D721Med (cell line): ENCODE measurements around the gene SPC24.
"Not testable (repeated sequence)": the region's sequence is repeated elsewhere in the genome, so short reads cannot be mapped to it uniquely, and the experiment has no call there.

Experiments used
- DNase-seq: peaks from one replicate; pipeline ENCODE4 v3.0.0; 2011; ENCODE audit warnings: low spot score; ENCODE audit not compliant: insufficient read length
- FAIRE-seq: peaks from 2 replicates; lab custom pipeline; 2011; peaks lifted over from hg19 to GRCh38; lab: Jason Lieb, UNC
- TF ChIP-seq, protein P1 (sequence below): IDR thresholded peaks from 2 replicates; pipeline ENCODE4 v1.5.1; 2012; ENCODE audit warnings: mild to moderate bottlenecking, control low read depth; ENCODE audit not compliant: insufficient read depth; ENCODE audit errors: missing control alignments

The SPC24 gene

DNA sequence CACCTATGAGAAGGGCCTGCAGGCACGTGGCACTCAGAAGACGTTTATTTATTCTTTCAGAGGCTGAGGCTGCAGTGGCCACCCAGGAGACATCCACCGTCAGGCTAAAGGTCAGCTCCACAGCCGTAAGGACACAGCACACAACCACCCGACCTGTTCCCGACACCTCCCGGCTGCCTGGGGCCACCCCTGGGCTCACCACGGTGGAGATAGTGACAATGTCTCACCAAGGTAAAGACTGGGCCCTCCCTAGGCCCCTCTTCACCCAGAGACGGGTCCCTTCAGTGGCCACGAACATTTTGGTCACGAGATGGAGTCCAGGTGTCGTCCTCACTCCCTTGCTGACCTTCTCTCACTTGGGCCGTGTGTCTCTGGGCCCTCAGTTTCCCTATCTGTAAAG, 32.5 kb downstream of the SPC24 start:
- TF ChIP-seq, protein P1, sequence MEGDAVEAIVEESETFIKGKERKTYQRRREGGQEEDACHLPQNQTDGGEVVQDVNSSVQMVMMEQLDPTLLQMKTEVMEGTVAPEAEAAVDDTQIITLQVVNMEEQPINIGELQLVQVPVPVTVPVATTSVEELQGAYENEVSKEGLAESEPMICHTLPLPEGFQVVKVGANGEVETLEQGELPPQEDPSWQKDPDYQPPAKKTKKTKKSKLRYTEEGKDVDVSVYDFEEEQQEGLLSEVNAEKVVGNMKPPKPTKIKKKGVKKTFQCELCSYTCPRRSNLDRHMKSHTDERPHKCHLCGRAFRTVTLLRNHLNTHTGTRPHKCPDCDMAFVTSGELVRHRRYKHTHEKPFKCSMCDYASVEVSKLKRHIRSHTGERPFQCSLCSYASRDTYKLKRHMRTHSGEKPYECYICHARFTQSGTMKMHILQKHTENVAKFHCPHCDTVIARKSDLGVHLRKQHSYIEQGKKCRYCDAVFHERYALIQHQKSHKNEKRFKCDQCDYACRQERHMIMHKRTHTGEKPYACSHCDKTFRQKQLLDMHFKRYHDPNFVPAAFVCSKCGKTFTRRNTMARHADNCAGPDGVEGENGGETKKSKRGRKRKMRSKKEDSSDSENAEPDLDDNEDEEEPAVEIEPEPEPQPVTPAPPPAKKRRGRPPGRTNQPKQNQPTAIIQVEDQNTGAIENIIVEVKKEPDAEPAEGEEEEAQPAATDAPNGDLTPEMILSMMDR = no peak
- no peak for FAIRE-seq
- no peak for DNase-seq

DNA sequence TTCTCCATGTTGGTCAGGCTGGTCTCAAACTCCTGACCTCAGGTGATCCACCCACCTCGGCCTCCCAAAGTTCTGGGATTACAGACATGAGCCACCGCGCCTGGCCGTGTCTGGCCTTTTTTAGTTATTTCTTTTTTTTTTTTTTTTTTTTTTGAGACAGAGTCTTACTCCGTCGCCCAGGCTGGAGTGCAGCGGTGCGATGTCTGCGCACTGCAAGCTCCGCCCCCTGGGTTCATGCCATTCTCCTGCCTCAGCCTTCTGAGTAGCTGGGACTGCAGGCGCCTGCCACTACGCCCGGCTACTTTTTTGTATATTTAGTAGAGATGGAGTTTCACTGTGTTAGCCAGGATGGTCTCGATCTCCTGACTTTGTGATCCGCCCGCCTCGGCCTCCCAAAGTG, 33.6 kb downstream of the SPC24 start:
- not testable (repeated sequence) for FAIRE-seq, DNase-seq

DNA sequence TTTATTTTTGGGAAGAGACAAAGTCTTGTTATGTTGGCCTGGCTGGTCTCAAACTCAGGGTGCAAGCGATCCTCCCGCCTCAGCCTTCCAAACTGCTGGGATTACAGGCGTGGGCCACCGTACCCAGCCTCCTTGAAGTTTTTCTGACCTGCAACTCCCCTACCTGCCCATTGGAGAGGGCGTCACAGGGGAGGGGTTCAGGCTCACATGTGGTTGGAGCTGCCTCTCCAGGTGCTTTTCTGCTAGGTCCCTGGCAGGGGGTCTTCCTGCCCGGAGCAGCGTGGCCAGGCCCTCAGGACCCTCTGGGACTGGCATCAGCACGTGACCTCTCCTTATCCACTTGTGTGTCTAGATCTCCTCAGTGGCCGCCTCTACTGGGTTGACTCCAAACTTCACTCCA, 39.1 kb downstream of the SPC24 start:
- no peak for DNase-seq
- TF ChIP-seq, protein P1 = no peak
- FAIRE-seq = no peak

DNA sequence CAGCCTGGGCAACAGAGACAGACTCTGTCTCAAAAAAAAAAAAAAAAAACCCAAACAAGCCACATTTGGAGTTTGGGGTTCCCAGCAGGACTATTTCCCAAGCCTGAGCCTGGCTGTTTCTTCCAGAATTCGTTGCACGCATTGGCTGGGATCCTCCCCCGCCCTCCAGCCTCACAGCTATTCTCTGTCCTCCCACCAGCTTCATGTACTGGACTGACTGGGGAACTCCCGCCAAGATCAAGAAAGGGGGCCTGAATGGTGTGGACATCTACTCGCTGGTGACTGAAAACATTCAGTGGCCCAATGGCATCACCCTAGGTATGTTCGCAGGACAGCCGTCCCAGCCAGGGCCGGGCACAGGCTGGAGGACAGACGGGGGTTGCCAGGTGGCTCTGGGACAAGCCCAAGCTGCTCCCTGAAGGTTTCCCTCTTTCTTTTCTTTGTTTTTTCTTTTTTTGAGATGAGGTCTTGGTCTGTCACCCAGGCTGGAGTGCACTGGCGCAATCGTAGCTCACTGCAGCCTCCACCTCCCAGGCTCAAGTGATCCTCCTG, 39.6 kb downstream of the SPC24 start:
- DNase-seq (no peak), FAIRE-seq (no peak)
- TF ChIP-seq, protein P1 = no peak

DNA sequence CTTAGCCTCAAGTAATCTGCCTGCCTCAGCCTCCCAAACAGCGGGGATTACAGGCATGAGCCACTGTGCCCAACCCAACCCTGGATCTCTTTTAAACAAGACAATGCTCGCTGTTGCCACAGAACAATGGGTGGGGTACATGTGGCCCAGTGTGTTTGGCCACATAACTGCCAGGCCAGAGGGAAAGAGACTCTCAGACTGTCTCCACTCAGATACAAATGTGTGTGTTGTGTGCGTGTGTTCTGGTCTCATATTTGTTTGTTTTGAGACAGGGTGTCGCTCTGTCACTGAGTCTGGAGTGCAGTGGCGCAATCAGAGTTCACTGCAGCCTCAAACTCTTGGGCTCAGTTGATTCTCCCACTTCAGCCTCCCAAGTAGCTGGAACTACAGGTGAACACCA, 40.5 kb downstream of the SPC24 start:
- DNase-seq (no peak), FAIRE-seq (no peak)
- TF ChIP-seq, protein P1 = no peak

DNA sequence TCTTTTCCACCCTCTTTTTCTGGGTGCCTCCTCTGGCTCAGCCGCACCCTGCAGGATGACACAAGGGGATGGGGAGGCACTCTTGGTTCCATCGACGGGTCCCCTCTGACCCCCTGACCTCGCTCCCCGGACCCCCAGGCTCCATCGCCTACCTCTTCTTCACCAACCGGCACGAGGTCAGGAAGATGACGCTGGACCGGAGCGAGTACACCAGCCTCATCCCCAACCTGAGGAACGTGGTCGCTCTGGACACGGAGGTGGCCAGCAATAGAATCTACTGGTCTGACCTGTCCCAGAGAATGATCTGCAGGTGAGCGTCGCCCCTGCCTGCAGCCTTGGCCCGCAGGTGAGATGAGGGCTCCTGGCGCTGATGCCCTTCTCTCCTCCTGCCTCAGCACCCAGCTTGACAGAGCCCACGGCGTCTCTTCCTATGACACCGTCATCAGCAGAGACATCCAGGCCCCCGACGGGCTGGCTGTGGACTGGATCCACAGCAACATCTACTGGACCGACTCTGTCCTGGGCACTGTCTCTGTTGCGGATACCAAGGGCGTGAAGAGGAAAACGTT, 42.4 kb downstream of the SPC24 start:
- no peak for DNase-seq
- FAIRE-seq = no peak
- TF ChIP-seq, protein P1 = no peak

DNA sequence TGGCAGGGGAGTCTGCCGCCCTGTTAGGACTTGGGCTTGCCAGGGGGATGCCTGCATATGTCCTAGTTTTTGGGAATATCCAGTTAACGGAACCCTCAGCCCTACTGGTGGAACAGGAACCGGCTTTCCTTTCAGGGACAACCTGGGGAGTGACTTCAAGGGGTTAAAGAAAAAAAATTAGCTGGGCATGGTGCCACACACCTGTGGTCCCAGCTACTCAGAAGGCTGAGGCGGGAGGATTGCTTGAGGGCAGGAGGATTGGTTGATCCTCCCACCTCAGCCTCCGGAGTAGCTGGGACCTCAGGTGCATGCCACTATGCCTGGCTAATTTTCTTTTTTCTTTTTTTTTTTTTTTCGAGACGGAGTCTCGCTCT, 43.8 kb downstream of the SPC24 start:
- TF ChIP-seq, protein P1 = no peak
- no peak for FAIRE-seq
- DNase-seq = no peak
